ENCODE results near the gene CSNK2A3. TPM values are rescaled to one million over a fixed set of nuclear protein-coding genes. Genes with fewer than 3 reads are reported as not detected.

CSNK2A3 gene
- total RNA-seq, 2 experiments from 2014 or later = 0.63 to 0.82 TPM

GRCh38 chr11:11384829-11385228 is 31.8 kb upstream of the CSNK2A3 start:
- H3K27ac ChIP-seq (ENCODE audit: low read depth, low read length, poor library complexity, severe bottlenecking) = no peak overlapping the region
- no peaks in the 10 kb centered on the region for H4K20me1 ChIP-seq (ENCODE audit: insufficient read depth, low read length)
- no peak for TF ChIP-seq CTCF (conservative IDR thresholded peaks at IDR 0.05; ENCODE audit: low read length)
- no peak for TF ChIP-seq EZH2phosphoT487 (IDR thresholded peaks at IDR 0.05; ENCODE audit: borderline replicate concordance, low read depth, low read length)
- no peaks in the 10 kb centered on the region for H3K79me2 ChIP-seq (ENCODE audit: insufficient read depth, low read depth, low read length)
- POLR2A ChIA-PET = no interaction called here
- CTCF ChIA-PET (ENCODE audit: unreplicated experiment) = no interaction called here
- no TSS peak for BruUV-seq (replicated peaks)
- no peak overlapping the region for H2AFZ ChIP-seq (ENCODE audit: low read length)
- DNase-seq (ENCODE audit: low spot score) = no peak
- no peaks in the 10 kb centered on the region for H3K4me1 ChIP-seq (ENCODE audit: insufficient read depth, low read length, poor library complexity, severe bottlenecking)
- intact Hi-C loops (cut with micrococcal nuclease; ENCODE audit: unreplicated experiment) = no loop called here
- H3K9me2 ChIP-seq (ENCODE audit: insufficient read depth, low read length) = no peaks in the 10 kb centered on the region
- no peaks in the 10 kb centered on the region for H3K36me3 ChIP-seq (ENCODE audit: insufficient read depth, low read length)
- H3K4me3 ChIP-seq (ENCODE audit: low read depth, low read length, poor library complexity, severe bottlenecking) = no peak overlapping the region
- H3K9me3 ChIP-seq (ENCODE audit: low read length) = no peaks in the 10 kb centered on the region
- no peak overlapping the region for H3K4me2 ChIP-seq (ENCODE audit: low read length)

- Histone ChIP-seq H3K9me2 (ENCODE audit: insufficient read depth, low read length) (no peaks in the 10 kb centered on the region), H3K4me1 (ENCODE audit: insufficient read depth, low read length, poor library complexity, severe bottlenecking) (no peaks in the 10 kb centered on the region), H3K36me3 (ENCODE audit: insufficient read depth, low read length) (no peaks in the 10 kb centered on the region), H3K4me2 (ENCODE audit: low read length) (no peak overlapping the region), H3K4me3 (ENCODE audit: low read depth, low read length, poor library complexity, severe bottlenecking) (no peak overlapping the region), H4K20me1 (ENCODE audit: insufficient read depth, low read length) (no peaks in the 10 kb centered on the region), H3K27ac (ENCODE audit: low read depth, low read length, poor library complexity, severe bottlenecking) (no peak overlapping the region), H3K79me2 (ENCODE audit: insufficient read depth, low read depth, low read length) (no peaks in the 10 kb centered on the region), H2AFZ (ENCODE audit: low read length) (no peak overlapping the region), H3K9me3 (ENCODE audit: low read length) (no peaks in the 10 kb centered on the region)
- no peak for TF ChIP-seq EZH2phosphoT487 (IDR thresholded peaks at IDR 0.05; ENCODE audit: borderline replicate concordance, low read depth, low read length)
- no peak for TF ChIP-seq CTCF (conservative IDR thresholded peaks at IDR 0.05; ENCODE audit: low read length)
- CTCF ChIA-PET (ENCODE audit: unreplicated experiment) = no interaction called here
- no peak for DNase-seq (ENCODE audit: low spot score)
- intact Hi-C loops (cut with micrococcal nuclease; ENCODE audit: unreplicated experiment) = no loop called here
- POLR2A ChIA-PET = no interaction called here
- no TSS peak for BruUV-seq (replicated peaks)
These were observed 30.9 kb upstream of the CSNK2A3 start for GRCh38 chr11:11383995-11384394.

GRCh38 chr11:11382858-11383532 is 29.9 kb upstream of the CSNK2A3 start:
- no peak for DNase-seq (ENCODE audit: low spot score)
- no peak for TF ChIP-seq CTCF (conservative IDR thresholded peaks at IDR 0.05; ENCODE audit: low read length)
- TF ChIP-seq EZH2phosphoT487 (IDR thresholded peaks at IDR 0.05; ENCODE audit: borderline replicate concordance, low read depth, low read length) = no peak
- H3K4me2 ChIP-seq (ENCODE audit: low read length) = no peak overlapping the region
- H3K4me1 ChIP-seq (ENCODE audit: insufficient read depth, low read length, poor library complexity, severe bottlenecking) = no peaks in the 10 kb centered on the region
- H3K36me3 ChIP-seq (ENCODE audit: insufficient read depth, low read length) = no peaks in the 10 kb centered on the region
- H3K9me3 ChIP-seq (ENCODE audit: low read length) = no peaks in the 10 kb centered on the region
- H3K27ac ChIP-seq (ENCODE audit: low read depth, low read length, poor library complexity, severe bottlenecking) = no peak overlapping the region
- no peaks in the 10 kb centered on the region for H4K20me1 ChIP-seq (ENCODE audit: insufficient read depth, low read length)
- no peak overlapping the region for H3K4me3 ChIP-seq (ENCODE audit: low read depth, low read length, poor library complexity, severe bottlenecking)
- H3K79me2 ChIP-seq (ENCODE audit: insufficient read depth, low read depth, low read length) = no peaks in the 10 kb centered on the region
- ChIA-PET CTCF (ENCODE audit: unreplicated experiment) (no interaction called here), POLR2A (interaction anchor here (0.7 kb wide), 1 partner anchor 38 kb away, joined by 3 read pairs; no protein-coding TSS in a partner anchor)
- no peaks in the 10 kb centered on the region for H3K9me2 ChIP-seq (ENCODE audit: insufficient read depth, low read length)
- no TSS peak for BruUV-seq (replicated peaks)
- H2AFZ ChIP-seq (ENCODE audit: low read length) = no peak overlapping the region
- intact Hi-C loops (cut with micrococcal nuclease; ENCODE audit: unreplicated experiment) = no loop called here
